Esophagus muscularis mucosa (tissue), 4 donors: ENCODE data around the gene NDEL1.

Experiments used
- CTCF ChIP-seq, 3 experiments: fragments of 200-600 bp in 2 of 3; fragments of 450-650 bp in 1 of 3; sonication (generic) in 2 of 3; IDR thresholded peaks; one replicate each; pipeline ENCODE4 v1.5.1; 2017 to 2019; ENCODE audit warnings: antibody characterized with exemption in 3 of 3, mild to moderate bottlenecking in 2 of 3, moderate library complexity in 1 of 3
- EP300 ChIP-seq: sonication (generic); formaldehyde crosslinking; IDR thresholded peaks from one replicate; pipeline ENCODE4 v1.6.1; 2017; ENCODE audit warnings: antibody characterized with exemption
- POLR2A ChIP-seq: fragments of 450-650 bp; IDR thresholded peaks from one replicate; pipeline ENCODE4 v1.6.1; 2017; ENCODE audit warnings: antibody characterized with exemption, moderate library complexity, mild to moderate bottlenecking, low read depth
- POLR2AphosphoS5 ChIP-seq, 2 donors: sonication (generic); formaldehyde crosslinking; IDR thresholded peaks; one replicate each; pipeline ENCODE4 v1.6.1; 2017; ENCODE audit warnings: antibody characterized with exemption in 2 of 2

GRCh38 chr17:8492121-8492520, 56.4 kb downstream of the NDEL1 start:
- TF ChIP-seq CTCF (IDR thresholded peaks at IDR 0.05) (no peak), POLR2A (no peak), POLR2AphosphoS5 (IDR thresholded peaks at IDR 0.05) (no peak), EP300 (no peak)
